Astrocyte (in vitro differentiated cells and primary cell): ENCODE measurements around the gene AATF. TPM values are rescaled to one million over a fixed set of nuclear protein-coding genes. Genes with fewer than 3 reads are reported as not detected.

Source experiments
- DNase-seq: peaks from one replicate; pipeline ENCODE4 v3.0.0-alpha.2; 2010; ENCODE audit warnings: low read depth
- FAIRE-seq: peaks from 2 replicates; lab custom pipeline; 2011; peaks lifted over from hg19 to GRCh38; lab: Jason Lieb, UNC
- H2AFZ ChIP-seq: 2 replicates; pipeline ENCODE4 v1.6.0; 2012; ENCODE audit warnings: low read depth, low read length, inconsistent platforms
- H3K27ac ChIP-seq: 2 replicates; pipeline ENCODE4 v1.5.1; 2011; ENCODE audit warnings: low read depth, low read length, inconsistent platforms
- H3K27me3 ChIP-seq: 2 replicates; pipeline ENCODE4 v1.6.0; 2011; ENCODE audit warnings: low read length, inconsistent platforms; ENCODE audit not compliant: insufficient read depth
- H3K36me3 ChIP-seq: 2 replicates; pipeline ENCODE4 v1.5.1; 2011; ENCODE audit warnings: low read length, inconsistent platforms; ENCODE audit not compliant: insufficient read depth
- H3K4me1 ChIP-seq: 2 replicates; pipeline ENCODE4 v1.5.1; 2011; ENCODE audit warnings: low read length, inconsistent platforms; ENCODE audit not compliant: insufficient read depth
- H3K4me2 ChIP-seq: 2 replicates; pipeline ENCODE4 v1.6.0; 2012; ENCODE audit warnings: low read length, inconsistent platforms
- H3K4me3 ChIP-seq: 2 replicates; pipeline ENCODE4 v1.5.1; 2011; ENCODE audit warnings: low read depth, mild to moderate bottlenecking, low read length, inconsistent platforms; ENCODE audit not compliant: insufficient read depth
- H3K79me2 ChIP-seq: 2 replicates; pipeline ENCODE4 v1.6.0; 2012; ENCODE audit warnings: mild to moderate bottlenecking, low read length, inconsistent platforms; ENCODE audit not compliant: insufficient read depth
- H3K9ac ChIP-seq: 2 replicates; pipeline ENCODE4 v1.6.0; 2012; ENCODE audit warnings: mild to moderate bottlenecking, low read length, inconsistent platforms
- H3K9me3 ChIP-seq: 2 replicates; pipeline ENCODE4 v1.5.1; 2012; ENCODE audit warnings: low read depth, mild to moderate bottlenecking, low read length, inconsistent platforms; ENCODE audit not compliant: insufficient read depth
- H4K20me1 ChIP-seq: 2 replicates; pipeline ENCODE4 v1.6.0; 2012; ENCODE audit warnings: low read length, inconsistent platforms; ENCODE audit not compliant: insufficient read depth
- H3K27ac Mint-ChIP-seq: one replicate; pipeline ENCODE4 v1.8.0; 2021; ENCODE audit warnings: mild to moderate bottlenecking, mixed read lengths; ENCODE audit not compliant: unreplicated experiment
- H3K27me3 Mint-ChIP-seq: one replicate; pipeline ENCODE4 v1.8.0; 2021; ENCODE audit warnings: low read depth, mixed read lengths; ENCODE audit not compliant: unreplicated experiment
- H3K36me3 Mint-ChIP-seq: one replicate; pipeline ENCODE4 v1.8.0; 2021; ENCODE audit warnings: low read depth, mixed read lengths; ENCODE audit not compliant: unreplicated experiment
- H3K4me1 Mint-ChIP-seq: one replicate; pipeline ENCODE4 v1.8.0; 2021; ENCODE audit warnings: low read depth, mixed read lengths; ENCODE audit not compliant: unreplicated experiment
- H3K4me3 Mint-ChIP-seq: one replicate; pipeline ENCODE4 v1.8.0; 2021; ENCODE audit warnings: mild to moderate bottlenecking, moderate library complexity, mixed read lengths; ENCODE audit not compliant: unreplicated experiment
- H3K9me3 Mint-ChIP-seq: one replicate; pipeline ENCODE4 v1.8.0; 2021; ENCODE audit warnings: mild to moderate bottlenecking, mixed read lengths; ENCODE audit not compliant: unreplicated experiment
- CTCF ChIP-seq: IDR thresholded peaks from 2 replicates; pipeline ENCODE4 v1.5.1; 2011; ENCODE audit warnings: low read depth, mild to moderate bottlenecking, inconsistent platforms, low read length, moderate library complexity; ENCODE audit not compliant: insufficient read depth
- EZH2 ChIP-seq: IDR thresholded peaks from 2 replicates; pipeline ENCODE4 v1.6.1; 2012; ENCODE audit warnings: mild to moderate bottlenecking, low read length, inconsistent platforms; ENCODE audit not compliant: insufficient read depth
- total RNA-seq: library from RNA; stranded (reverse); gene quantifications from 2 replicates; pipeline ENCODE4 v1.2.1, GENCODE V29; 2021

AATF gene
- total RNA-seq, 1 donor from 2014 or later = 47.1 TPM

GRCh38 chr17:37090941-37091340 is 142.2 kb downstream of the AATF start:
- H3K9ac ChIP-seq = no peak overlapping the region
- no peak for DNase-seq
- no peak overlapping the region for H3K4me2 ChIP-seq
- H2AFZ ChIP-seq = no peak overlapping the region
- no peaks in the 10 kb centered on the region for H3K27me3 ChIP-seq
- H4K20me1 ChIP-seq = peaks cover 5% of the 10 kb centered on the region
- no peak for FAIRE-seq
- no peaks in the 10 kb centered on the region for H3K9me3 ChIP-seq
- no peaks in the 10 kb centered on the region for H3K79me2 ChIP-seq
- Mint-ChIP-seq H3K9me3 (no peaks in the 10 kb centered on the region), H3K36me3 (peaks cover 11% of the 10 kb centered on the region), H3K4me1 (peaks cover 10% of the 10 kb centered on the region), H3K27ac (no peak overlapping the region), H3K4me3 (peak overlapping the region; percentile 1), H3K27me3 (no peaks in the 10 kb centered on the region)
- no peak overlapping the region for H3K4me3 ChIP-seq
- H3K4me1 ChIP-seq = no peaks in the 10 kb centered on the region
- TF ChIP-seq CTCF (no peak), EZH2 (no peak)
- no peak overlapping the region for H3K27ac ChIP-seq
- H3K36me3 ChIP-seq = peaks cover 20% of the 10 kb centered on the region

- no peaks in the 10 kb centered on the region for H3K9me3 ChIP-seq
- H3K79me2 ChIP-seq = no peaks in the 10 kb centered on the region
- no peaks in the 10 kb centered on the region for H3K27me3 ChIP-seq
- H3K27ac ChIP-seq = no peak overlapping the region
- no peak for TF ChIP-seq EZH2
- peaks cover 10% of the 10 kb centered on the region for H3K4me1 Mint-ChIP-seq
- H3K4me3 ChIP-seq = no peak overlapping the region
- H3K9ac ChIP-seq = no peak overlapping the region
- no peak overlapping the region for H3K4me3 Mint-ChIP-seq
- H3K4me2 ChIP-seq = no peak overlapping the region
- DNase-seq = peak; percentile 12
- no peak overlapping the region for H2AFZ ChIP-seq
- H3K36me3 ChIP-seq = peaks cover 23% of the 10 kb centered on the region
- no peaks in the 10 kb centered on the region for H3K4me1 ChIP-seq
- peaks cover 8% of the 10 kb centered on the region for H4K20me1 ChIP-seq
- H3K27me3 Mint-ChIP-seq = no peaks in the 10 kb centered on the region
- no peaks in the 10 kb centered on the region for H3K9me3 Mint-ChIP-seq
- FAIRE-seq = no peak
- H3K27ac Mint-ChIP-seq = no peak overlapping the region
- peaks cover 12% of the 10 kb centered on the region for H3K36me3 Mint-ChIP-seq
These were observed 143.3 kb downstream of the AATF start for GRCh38 chr17:37092071-37092470.

GRCh38 chr17:37092701-37093100 is 143.9 kb downstream of the AATF start:
- Histone ChIP-seq H3K4me3 (no peak overlapping the region), H3K4me2 (no peak overlapping the region), H3K27ac (no peak overlapping the region), H3K9ac (no peak overlapping the region), H3K27me3 (no peaks in the 10 kb centered on the region), H4K20me1 (peaks cover 8% of the 10 kb centered on the region), H2AFZ (no peak overlapping the region), H3K9me3 (no peaks in the 10 kb centered on the region), H3K36me3 (peaks cover 28% of the 10 kb centered on the region), H3K4me1 (no peaks in the 10 kb centered on the region), H3K79me2 (no peaks in the 10 kb centered on the region)
- FAIRE-seq = no peak
- H3K27me3 Mint-ChIP-seq = no peaks in the 10 kb centered on the region
- H3K4me3 Mint-ChIP-seq = no peak overlapping the region
- H3K36me3 Mint-ChIP-seq = peaks cover 11% of the 10 kb centered on the region
- no peaks in the 10 kb centered on the region for H3K9me3 Mint-ChIP-seq
- TF ChIP-seq CTCF = no peak
- TF ChIP-seq EZH2 = no peak
- no peak overlapping the region for H3K27ac Mint-ChIP-seq
- H3K4me1 Mint-ChIP-seq = peaks cover 10% of the 10 kb centered on the region
- no peak for DNase-seq
